Measurements from ENCODE around the gene ZBTB8A. TPM values are rescaled to one million over a fixed set of nuclear protein-coding genes. Genes with fewer than 3 reads are reported as not detected.

Gene ZBTB8A
- total and polyA plus RNA-seq, 2 of the 8 experiments (the other 6 are each of a cell fraction or from before 2014, with no cell fraction given), result 2.9 to 10.4 TPM

- no peak overlapping the region for H2BK20ac ChIP-seq (ENCODE audit: low read length)
- no peaks in the 10 kb centered on the region for H3K79me2 ChIP-seq (ENCODE audit: control insufficient read depth in 1 of 2, insufficient read depth in 2 of 2, low read length in 2 of 2)
- H2AK5ac ChIP-seq (ENCODE audit: low read depth, low read length), result no peak overlapping the region
- no peaks in the 10 kb centered on the region for H3K79me1 ChIP-seq (ENCODE audit: low read depth, low read length)
- H2BK5ac ChIP-seq (ENCODE audit: low read depth, low read length), result no peak overlapping the region
- no peak overlapping the region for H3K23ac ChIP-seq (ENCODE audit: insufficient read length)
- H4K5ac ChIP-seq (ENCODE audit: insufficient read length, low read depth, low read length), result no peak overlapping the region
- WGBS, 2 experiments (ENCODE audit: extremely low coverage in 1 of 2, insufficient coverage in 1 of 2, insufficient read length in 1 of 2, insufficient replicate concordance in 2 of 2, low coverage in 1 of 2, low lambda C conversion rate in 2 of 2, missing lambda C conversion rate in 1 of 2), result 81% methylated on average over 2 of the region's 2 CpGs; no CpG with 5 or more reads in 1 of the 2 experiments
- FAIRE-seq (no peak), DNase-seq (ENCODE audit: low read depth in 1 of 2, low spot score in 2 of 2) (no peak)
- no peak overlapping the region for H2AFZ ChIP-seq (ENCODE audit: low read length)
- H3K9ac ChIP-seq (replicated peaks in 1 of 4; ENCODE audit: extremely low read depth in 1 of 4, low read depth in 3 of 4, low read length in 3 of 4), result no peak overlapping the region
- no peak overlapping the region for H3K4me2 ChIP-seq (ENCODE audit: insufficient read depth in 1 of 2, low read depth in 2 of 2, low read length in 2 of 2)
- no peak overlapping the region for H2BK15ac ChIP-seq (ENCODE audit: low read length)
- no peak overlapping the region for H2BK12ac ChIP-seq (ENCODE audit: low read depth, low read length)
- TF ChIP-seq, protein P1, sequence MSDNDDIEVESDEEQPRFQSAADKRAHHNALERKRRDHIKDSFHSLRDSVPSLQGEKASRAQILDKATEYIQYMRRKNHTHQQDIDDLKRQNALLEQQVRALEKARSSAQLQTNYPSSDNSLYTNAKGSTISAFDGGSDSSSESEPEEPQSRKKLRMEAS (IDR thresholded peaks at IDR 0.05), result no peak
- TF ChIP-seq KDM1A (IDR thresholded peaks at IDR 0.05; ENCODE audit: borderline replicate concordance, low read length), result no peak
- no peak for TF ChIP-seq CBX5 (IDR thresholded peaks at IDR 0.05; ENCODE audit: low read depth, low read length)
- no peak for TF ChIP-seq KDM4A (IDR thresholded peaks at IDR 0.05; ENCODE audit: low read depth, low read length, severe bottlenecking)
- no peak for TF ChIP-seq EP300 (IDR thresholded peaks at IDR 0.05; ENCODE audit: borderline replicate concordance in 1 of 2, low read depth in 2 of 2, low read length in 2 of 2)
- no peak for TF ChIP-seq RXRA (IDR thresholded peaks at IDR 0.05; ENCODE audit: insufficient read depth, low read depth, low read length)
- TF ChIP-seq EZH2 (IDR thresholded peaks at IDR 0.05; ENCODE audit: low read depth, low read length, severe bottlenecking), result no peak
- TF ChIP-seq BACH1 (IDR thresholded peaks at IDR 0.05; ENCODE audit: low read length), result no peak
- no peak overlapping the region for H3K4me3 ChIP-seq (ENCODE audit: extremely low read depth in 1 of 4, insufficient read depth in 2 of 4, low read depth in 3 of 4, low read length in 4 of 4)
- no peaks in the 10 kb centered on the region for H3K23me2 ChIP-seq (ENCODE audit: low read depth, low read length)
- H2BK120ac ChIP-seq (replicated peaks; ENCODE audit: low read depth, low read length), result no peak overlapping the region
- H3K36me3 ChIP-seq (ENCODE audit: control insufficient read depth in 2 of 4, insufficient read depth in 4 of 4, low read length in 3 of 4), result peaks cover 0 to 8% (median 0%) of the 10 kb centered on the region in 4 experiments; a peak in 2 of 8 replicates
- no peak overlapping the region for H3K56ac ChIP-seq (replicated peaks; ENCODE audit: insufficient read length, low read depth, low read length)
- H3K4ac ChIP-seq (replicated peaks; ENCODE audit: insufficient read length, low read depth, low read length), result no peak overlapping the region
- no peak overlapping the region for H3K27ac ChIP-seq (ENCODE audit: low read depth, low read length)
- ChIA-PET POLR2A (ENCODE audit: partially characterized antibody) (interaction anchor here (0.6 to 3.0 kb wide), 4 partner anchors 10 to 121 kb away, joined by 3 to 12 read pairs (median 4); partner anchors contain the start of genes RBBP4 and ZBTB8OS), CTCF (ENCODE audit: partially characterized antibody) (interaction anchor here (0.8 kb wide), 1 partner anchor 221 kb away, joined by 3 read pairs; no protein-coding TSS in a partner anchor)
- no peak overlapping the region for H3K14ac ChIP-seq (ENCODE audit: insufficient read length)
- no peak overlapping the region for H3K18ac ChIP-seq (ENCODE audit: extremely low read depth, low read length)
- H3K9me3 ChIP-seq (ENCODE audit: insufficient read depth in 2 of 2, low read depth in 1 of 2, low read length in 1 of 2), result no peaks in the 10 kb centered on the region
- H3K4me1 ChIP-seq (replicated peaks in 1 of 4; ENCODE audit: control insufficient read depth in 3 of 4, insufficient read depth in 4 of 4, low read length in 3 of 4), result no peaks in the 10 kb centered on the region
- H4K8ac ChIP-seq (ENCODE audit: extremely low read depth, insufficient read depth, low read length), result no peak overlapping the region
- no peaks in the 10 kb centered on the region for H3K27me3 ChIP-seq (replicated peaks in 1 of 4; ENCODE audit: control insufficient read depth in 3 of 4, extremely low read depth in 1 of 4, insufficient read depth in 3 of 4, low read length in 3 of 4)
- no peak overlapping the region for H4K91ac ChIP-seq (replicated peaks; ENCODE audit: insufficient read length, low read length)
- H4K20me1 ChIP-seq (replicated peaks in 1 of 2; ENCODE audit: control insufficient read depth in 1 of 2, insufficient read depth in 2 of 2, low read length in 2 of 2), result no peaks in the 10 kb centered on the region
Measured at GRCh38 chr1:32622205-32622604, 83.0 kb downstream of the ZBTB8A start.
